Effector memory CD8-positive, alpha-beta T cell (primary cell): Measurements from ENCODE around the gene ENTPD6.

Source experiments
- ATAC-seq: fragments of 150-1000 bp; cut with Tn5 transposase; replicated peaks from 2 replicates; pipeline ENCODE4 v1.10.0; 2021; ENCODE audit warnings: mild to moderate bottlenecking, moderate library complexity
- DNase-seq, 3 experiments: peaks; one replicate each; pipeline ENCODE4 v3.0.0; 2021
- H3K27ac Mint-ChIP-seq, 2 donors: one replicate each; pipeline ENCODE4 v1.8.0; 2022; ENCODE audit warnings: mild to moderate bottlenecking in 2 of 2, mixed read lengths in 2 of 2, moderate library complexity in 2 of 2
- H3K27me3 Mint-ChIP-seq, 2 donors: one replicate each; pipeline ENCODE4 v1.8.0; 2022; ENCODE audit warnings: mixed read lengths in 2 of 2
- H3K36me3 Mint-ChIP-seq: one replicate; pipeline ENCODE4 v1.8.0; 2022; ENCODE audit warnings: mild to moderate bottlenecking, moderate library complexity, mixed read lengths; ENCODE audit not compliant: insufficient read depth
- H3K4me1 Mint-ChIP-seq, 2 donors: one replicate each; pipeline ENCODE4 v1.8.0; 2022; ENCODE audit warnings: low read depth in 2 of 2, mixed read lengths in 2 of 2
- H3K4me3 Mint-ChIP-seq, 2 donors: one replicate each; pipeline ENCODE4 v1.8.0; 2022; ENCODE audit warnings: mild to moderate bottlenecking in 2 of 2, mixed read lengths in 2 of 2, moderate library complexity in 2 of 2
- H3K9me3 Mint-ChIP-seq, 2 donors: one replicate each; pipeline ENCODE4 v1.8.0; 2022; ENCODE audit warnings: mixed read lengths in 2 of 2

The ENTPD6 gene

GRCh38 chr20:25207149-25207959 lies 11.8 kb downstream of the ENTPD6 start:
- H3K4me1 Mint-ChIP-seq = peaks cover 13 to 15% of the 10 kb centered on the region in 2 donors

DNA sequence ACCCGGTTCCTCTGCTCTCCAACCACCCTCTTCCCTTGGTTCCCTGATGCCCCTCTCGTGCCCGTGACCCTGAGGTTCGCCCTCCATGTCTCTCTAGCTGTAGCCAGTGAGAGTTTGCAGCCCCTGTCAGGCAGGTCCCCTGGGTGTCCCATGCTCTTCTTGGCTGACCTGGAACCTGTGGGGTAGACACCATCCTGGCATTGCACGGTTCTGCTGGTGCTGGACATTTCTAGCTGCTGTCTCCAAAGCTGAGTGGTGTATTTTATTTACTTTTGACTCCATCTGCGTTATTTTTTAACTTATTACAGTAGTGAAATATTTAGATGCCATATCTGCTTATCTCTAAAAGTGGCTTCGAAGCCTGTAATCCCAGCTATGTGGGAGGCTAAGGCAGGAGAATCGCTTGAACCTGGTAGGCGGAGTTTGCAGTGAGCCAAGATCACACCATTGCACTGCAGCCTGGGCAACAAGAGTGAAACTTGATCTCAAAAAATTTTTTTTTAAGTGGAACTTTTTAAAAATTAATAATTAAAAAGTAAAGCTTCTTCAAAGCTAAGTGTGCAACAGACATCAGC lies 12.5 kb downstream of the ENTPD6 start:
- Mint-ChIP-seq H3K9me3 (no peaks in the 10 kb centered on the region), H3K27ac (no peak overlapping the region), H3K4me1 (peaks cover 13 to 14% of the 10 kb centered on the region in 2 donors), H3K36me3 (peaks cover 12% of the 10 kb centered on the region), H3K4me3 (no peak overlapping the region), H3K27me3 (no peaks in the 10 kb centered on the region)
- ATAC-seq (no peak), DNase-seq (no peak)

More at GRCh38 chr20:25207149-25207959, 11.8 kb downstream of the ENTPD6 start:
- Mint-ChIP-seq H3K4me3 (no peak overlapping the region), H3K27ac (no peak overlapping the region), H3K36me3 (peaks cover 12% of the 10 kb centered on the region), H3K27me3 (no peaks in the 10 kb centered on the region), H3K9me3 (no peaks in the 10 kb centered on the region)
- no peak for ATAC-seq
- DNase-seq = no peak

- Mint-ChIP-seq H3K36me3 (peaks cover 12% of the 10 kb centered on the region), H3K27ac (no peak overlapping the region), H3K9me3 (no peaks in the 10 kb centered on the region), H3K27me3 (no peaks in the 10 kb centered on the region), H3K4me3 (no peak overlapping the region), H3K4me1 (peaks cover 6 to 9% of the 10 kb centered on the region in 2 donors)
- DNase-seq (no peak), ATAC-seq (no peak)
These were observed 13.9 kb downstream of the ENTPD6 start for GRCh38 chr20:25209400-25209799.

- Mint-ChIP-seq H3K27me3 (no peaks in the 10 kb centered on the region), H3K4me1 (peaks cover 4% of the 10 kb centered on the region in 2 donors), H3K36me3 (peaks cover 12% of the 10 kb centered on the region), H3K9me3 (no peaks in the 10 kb centered on the region), H3K4me3 (no peak overlapping the region), H3K27ac (no peak overlapping the region)
- ATAC-seq = no peak
- no peak for DNase-seq
These were observed 14.4 kb downstream of the ENTPD6 start for GRCh38 chr20:25209911-25210310.

DNA sequence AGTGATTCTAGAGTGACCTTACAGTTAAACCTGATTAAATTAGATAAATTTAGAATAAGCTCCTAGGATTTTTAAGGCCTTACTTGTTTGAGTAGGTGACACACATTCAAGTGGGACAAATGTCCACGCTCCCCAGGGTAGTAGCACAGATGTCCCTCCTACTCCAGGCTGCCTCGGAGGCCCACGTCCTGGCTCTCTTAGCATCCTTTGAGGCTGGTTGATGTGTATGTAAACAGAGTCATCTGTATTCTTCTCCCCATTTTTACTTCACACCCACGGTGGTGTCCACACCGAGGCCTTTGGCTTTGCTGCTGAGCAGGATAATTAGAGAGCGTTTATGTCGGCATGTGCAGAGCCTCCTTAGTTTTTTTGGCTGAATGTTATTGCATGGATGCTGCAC lies 15.8 kb downstream of the ENTPD6 start:
- Mint-ChIP-seq H3K36me3 (peaks cover 12% of the 10 kb centered on the region), H3K27ac (no peak overlapping the region), H3K9me3 (no peaks in the 10 kb centered on the region), H3K4me3 (no peak overlapping the region), H3K4me1 (no peaks in the 10 kb centered on the region), H3K27me3 (no peaks in the 10 kb centered on the region)
- DNase-seq = no peak
- no peak for ATAC-seq

DNA sequence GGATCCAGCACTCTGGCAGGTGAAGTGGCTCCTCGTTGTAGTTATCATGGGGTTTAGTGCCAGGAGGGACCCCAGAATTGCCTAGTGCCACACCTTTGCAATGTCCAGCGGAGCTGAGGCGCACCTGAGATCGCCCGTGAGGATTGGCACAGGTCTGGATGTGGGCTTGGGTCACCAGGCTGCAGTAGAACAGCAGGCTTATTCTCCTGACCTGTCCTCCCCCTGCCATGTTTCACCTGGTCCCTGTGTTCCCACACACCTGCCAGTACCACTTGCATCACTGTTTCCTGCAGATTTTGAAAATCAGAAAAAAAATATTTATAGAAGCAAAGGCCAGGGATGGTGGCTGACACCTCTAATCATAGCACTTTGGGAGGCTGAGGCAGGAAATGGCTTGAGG lies 16.7 kb downstream of the ENTPD6 start:
- H3K27me3 Mint-ChIP-seq = no peaks in the 10 kb centered on the region
- H3K36me3 Mint-ChIP-seq = peaks cover 15% of the 10 kb centered on the region
- H3K27ac Mint-ChIP-seq = peak overlapping the region in 1 of 2 donors; percentile 32
- H3K4me1 Mint-ChIP-seq = no peaks in the 10 kb centered on the region
- DNase-seq (no peak), ATAC-seq (no peak)
- H3K4me3 Mint-ChIP-seq = no peak overlapping the region
- no peaks in the 10 kb centered on the region for H3K9me3 Mint-ChIP-seq

GRCh38 chr20:25213566-25214425 lies 18.3 kb downstream of the ENTPD6 start:
- Mint-ChIP-seq H3K27ac (no peak overlapping the region), H3K4me1 (peaks cover 0 to 1% of the 10 kb centered on the region in 2 donors), H3K27me3 (no peaks in the 10 kb centered on the region), H3K4me3 (no peak overlapping the region), H3K9me3 (no peaks in the 10 kb centered on the region), H3K36me3 (peaks cover 15% of the 10 kb centered on the region)
- ATAC-seq (no peak), DNase-seq (no peak)

DNA sequence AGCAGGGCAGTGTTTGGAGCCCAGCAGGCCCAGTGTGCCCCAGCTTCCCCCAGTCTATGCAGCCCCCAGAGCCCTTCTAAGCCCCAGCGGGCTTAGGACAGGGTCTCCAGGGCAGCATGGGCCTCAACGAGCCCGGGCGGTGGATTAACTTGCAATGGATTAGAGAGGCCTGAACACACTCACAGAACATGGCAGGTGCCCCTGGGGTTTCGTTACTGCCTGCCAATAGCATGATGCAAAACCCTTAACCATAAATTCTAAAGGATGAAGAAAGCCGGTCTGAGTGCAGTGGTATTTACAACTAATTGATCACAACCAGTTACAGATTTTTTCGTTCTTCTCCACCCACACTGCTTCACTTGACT lies 18.9 kb downstream of the ENTPD6 start:
- H3K27ac Mint-ChIP-seq = no peak overlapping the region
- DNase-seq (no peak), ATAC-seq (no peak)
- H3K4me3 Mint-ChIP-seq = no peak overlapping the region
- H3K27me3 Mint-ChIP-seq = no peaks in the 10 kb centered on the region
- H3K4me1 Mint-ChIP-seq = peaks cover 0 to 1% of the 10 kb centered on the region in 2 donors
- peaks cover 15% of the 10 kb centered on the region for H3K36me3 Mint-ChIP-seq
- H3K9me3 Mint-ChIP-seq = no peaks in the 10 kb centered on the region

DNA sequence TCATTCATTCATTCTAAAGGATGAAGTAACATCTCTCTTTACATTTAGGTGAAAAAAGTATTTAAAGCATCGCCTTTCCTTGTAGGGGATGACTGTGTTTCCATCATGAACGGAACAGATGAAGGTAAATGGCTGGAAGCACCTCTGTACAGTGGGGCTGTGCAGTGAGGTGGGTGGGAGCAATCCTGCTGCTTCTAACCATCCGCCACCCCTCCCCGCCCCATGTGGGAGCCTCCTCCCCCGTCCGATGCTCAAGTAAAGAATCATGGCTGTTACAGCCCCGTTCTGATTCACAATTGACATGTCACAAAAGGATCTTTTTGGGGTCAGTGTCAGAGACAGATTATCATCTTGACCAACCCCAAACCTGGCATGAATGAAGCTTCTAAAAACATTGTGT lies 19.3 kb downstream of the ENTPD6 start:
- ATAC-seq (no peak), DNase-seq (no peak)
- no peaks in the 10 kb centered on the region for H3K27me3 Mint-ChIP-seq
- no peak overlapping the region for H3K4me3 Mint-ChIP-seq
- H3K36me3 Mint-ChIP-seq = peaks cover 15% of the 10 kb centered on the region
- no peak overlapping the region for H3K27ac Mint-ChIP-seq
- no peaks in the 10 kb centered on the region for H3K9me3 Mint-ChIP-seq
- peaks cover 0 to 1% of the 10 kb centered on the region in 2 donors for H3K4me1 Mint-ChIP-seq

DNA sequence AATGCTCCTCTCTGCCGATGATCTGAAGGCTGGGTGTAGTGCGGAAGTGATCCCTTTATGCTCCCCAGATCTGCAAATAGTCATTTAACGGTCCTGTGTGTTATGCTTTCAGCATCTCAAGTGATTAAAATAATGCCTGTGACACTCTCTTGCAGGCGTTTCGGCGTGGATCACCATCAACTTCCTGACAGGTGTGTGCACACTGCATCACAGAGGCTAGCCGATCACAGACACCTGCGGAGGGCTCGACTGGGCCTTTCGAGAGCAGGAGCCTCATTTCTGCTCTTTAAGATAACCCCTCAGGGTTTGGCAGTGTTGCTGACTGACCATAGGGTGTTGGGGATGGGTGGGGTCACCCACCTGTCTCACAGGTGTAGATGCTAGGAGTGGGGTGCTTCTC lies 20.0 kb downstream of the ENTPD6 start:
- DNase-seq (no peak), ATAC-seq (no peak)
- Mint-ChIP-seq H3K36me3 (peaks cover 9% of the 10 kb centered on the region), H3K27ac (no peak overlapping the region), H3K9me3 (no peaks in the 10 kb centered on the region), H3K4me3 (no peak overlapping the region), H3K27me3 (no peaks in the 10 kb centered on the region), H3K4me1 (peaks cover 0 to 1% of the 10 kb centered on the region in 2 donors)

DNA sequence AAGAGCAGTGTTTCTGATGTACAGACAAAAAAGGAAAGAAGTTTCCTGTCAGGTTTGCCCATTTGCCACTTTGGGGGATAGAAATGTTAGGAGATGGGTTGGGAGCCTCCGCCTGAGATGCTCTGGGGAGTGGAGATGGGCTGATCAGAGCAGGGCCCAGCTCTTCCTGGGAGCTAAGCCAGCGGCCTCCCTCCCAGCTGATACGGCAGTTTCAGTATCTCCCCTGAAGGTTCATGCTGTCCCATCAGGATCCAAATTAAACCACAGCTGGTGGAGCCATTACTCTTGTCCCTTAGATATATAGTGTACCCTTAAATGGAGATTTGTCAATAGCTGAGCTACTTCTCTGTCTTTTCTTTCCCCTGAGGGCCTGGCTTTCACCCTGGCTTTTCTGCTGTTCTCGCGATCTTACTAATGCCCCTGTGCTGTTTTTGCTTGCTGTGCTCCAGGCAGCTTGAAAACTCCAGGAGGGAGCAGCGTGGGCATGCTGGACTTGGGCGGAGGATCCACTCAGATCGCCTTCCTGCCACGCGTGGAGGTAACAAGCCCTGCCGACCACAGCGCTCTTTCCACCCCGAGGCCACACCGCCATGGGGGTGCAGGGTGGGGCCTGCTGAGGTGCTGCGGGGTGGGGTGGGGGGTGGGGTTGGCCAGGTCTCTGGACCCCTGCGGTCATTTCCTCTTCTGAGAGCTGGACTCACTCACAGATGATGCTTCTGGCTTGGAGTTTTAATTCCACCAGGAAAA lies 20.9 kb downstream of the ENTPD6 start:
- no peak overlapping the region for H3K4me3 Mint-ChIP-seq
- DNase-seq (no peak), ATAC-seq (no peak)
- no peaks in the 10 kb centered on the region for H3K27me3 Mint-ChIP-seq
- peaks cover 0 to 3% of the 10 kb centered on the region in 2 donors for H3K4me1 Mint-ChIP-seq
- no peaks in the 10 kb centered on the region for H3K9me3 Mint-ChIP-seq
- no peak overlapping the region for H3K27ac Mint-ChIP-seq
- H3K36me3 Mint-ChIP-seq = peaks cover 6% of the 10 kb centered on the region

- Mint-ChIP-seq H3K4me3 (no peak overlapping the region), H3K27ac (peak overlapping the region in 1 of 2 donors; percentile 20), H3K27me3 (no peaks in the 10 kb centered on the region), H3K36me3 (peaks cover 6% of the 10 kb centered on the region), H3K9me3 (no peaks in the 10 kb centered on the region), H3K4me1 (peaks cover 0 to 3% of the 10 kb centered on the region in 2 donors)
- no peak for DNase-seq
- no peak for ATAC-seq
These were observed 21.9 kb downstream of the ENTPD6 start for GRCh38 chr20:25217161-25218108.
